ENCODE data around the gene ARHGEF26.

ARHGEF26 gene

DNA sequence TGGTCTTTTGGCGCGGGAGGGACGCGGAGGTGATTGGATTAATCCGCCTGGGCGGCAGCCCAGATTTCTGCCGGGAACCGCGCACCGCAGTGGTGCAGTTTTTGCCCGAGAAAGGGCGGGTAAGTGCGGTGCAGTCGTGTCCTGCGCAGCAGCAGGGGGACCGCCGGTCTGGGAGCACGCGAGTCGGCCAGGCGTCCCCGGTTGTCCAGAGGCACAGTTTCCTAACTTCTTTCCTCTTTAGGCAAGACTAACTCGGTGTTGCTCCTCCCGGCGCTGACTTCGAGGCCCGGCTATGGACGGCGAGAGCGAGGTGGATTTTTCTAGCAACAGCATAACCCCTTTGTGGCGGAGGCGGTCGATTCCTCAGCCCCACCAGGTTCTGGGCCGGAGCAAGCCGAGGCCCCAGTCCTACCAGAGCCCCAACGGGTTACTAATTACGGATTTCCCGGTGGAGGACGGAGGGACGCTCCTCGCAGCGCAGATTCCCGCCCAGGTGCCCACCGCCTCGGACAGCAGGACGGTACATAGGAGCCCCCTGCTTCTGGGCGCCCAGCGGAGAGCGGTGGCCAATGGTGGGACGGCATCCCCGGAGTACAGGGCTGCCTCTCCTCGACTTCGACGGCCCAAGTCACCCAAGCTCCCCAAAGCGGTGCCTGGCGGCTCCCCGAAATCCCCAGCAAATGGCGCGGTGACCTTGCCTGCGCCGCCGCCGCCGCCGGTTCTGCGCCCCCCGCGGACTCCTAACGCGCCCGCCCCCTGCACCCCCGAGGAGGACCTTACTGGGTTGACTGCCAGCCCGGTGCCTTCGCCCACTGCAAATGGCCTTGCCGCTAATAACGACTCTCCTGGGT is 736 bp downstream of the ARHGEF26 start:
- no peak for DNase-seq

DNA sequence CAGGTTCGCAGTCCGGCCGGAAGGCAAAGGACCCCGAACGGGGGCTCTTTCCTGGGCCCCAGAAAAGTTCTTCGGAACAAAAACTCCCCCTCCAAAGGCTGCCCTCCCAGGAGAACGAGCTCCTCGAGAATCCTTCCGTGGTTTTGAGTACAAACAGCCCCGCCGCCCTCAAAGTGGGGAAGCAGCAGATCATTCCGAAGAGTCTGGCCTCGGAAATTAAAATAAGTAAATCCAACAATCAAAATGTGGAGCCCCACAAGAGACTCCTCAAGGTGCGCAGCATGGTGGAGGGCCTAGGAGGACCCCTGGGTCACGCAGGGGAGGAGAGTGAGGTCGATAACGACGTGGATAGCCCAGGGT is 1.3 kb downstream of the ARHGEF26 start:
- DNase-seq, result no peak

DNA sequence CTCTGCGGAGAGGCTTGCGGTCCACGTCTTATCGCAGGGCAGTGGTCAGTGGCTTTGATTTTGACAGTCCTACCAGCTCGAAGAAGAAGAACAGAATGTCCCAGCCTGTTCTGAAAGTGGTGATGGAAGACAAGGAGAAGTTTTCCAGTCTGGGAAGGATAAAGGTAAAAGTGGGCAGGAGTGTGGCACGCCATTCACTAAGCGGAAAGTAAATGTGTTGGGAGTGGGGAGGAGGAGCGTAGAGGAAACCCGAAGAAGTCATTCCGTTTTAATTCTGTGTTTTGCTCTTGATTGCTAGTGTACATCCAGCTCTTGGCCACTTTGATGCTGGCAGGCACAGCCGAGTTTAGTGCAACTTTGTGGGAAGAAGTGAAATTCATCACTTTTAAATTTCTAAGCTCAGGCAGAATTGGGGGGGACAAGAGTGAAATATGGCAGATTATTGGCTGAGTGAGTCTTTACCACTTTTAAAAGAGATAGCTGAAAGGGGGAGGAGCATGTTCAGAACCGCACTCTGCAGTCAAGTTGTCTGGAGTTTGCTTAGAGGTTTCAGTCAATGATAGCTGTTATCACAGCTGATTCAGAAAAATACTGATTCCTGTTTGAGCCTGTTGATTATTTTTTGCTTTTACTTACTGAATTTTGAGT is 1.8 kb downstream of the ARHGEF26 start:
- no peak for DNase-seq

DNA sequence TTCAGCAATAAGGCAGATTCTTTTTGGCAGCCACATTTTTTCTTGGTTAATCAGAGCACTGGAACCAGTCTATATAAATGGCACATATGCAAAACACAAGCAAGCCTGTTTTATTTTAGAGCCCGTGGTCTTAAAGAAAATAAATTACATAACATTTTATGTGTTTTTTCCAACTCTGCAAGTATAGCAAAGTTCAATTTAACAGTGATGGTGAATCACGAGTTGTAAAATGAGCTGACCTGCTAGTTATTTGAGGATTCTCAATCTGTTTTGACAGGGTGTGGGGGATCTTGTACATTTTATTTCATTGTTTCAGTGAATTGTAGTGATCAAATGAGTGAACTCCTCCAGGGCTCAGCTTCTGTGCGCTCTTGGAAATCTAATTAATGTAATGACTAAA is 2.7 kb downstream of the ARHGEF26 start:
- no peak for DNase-seq

DNA sequence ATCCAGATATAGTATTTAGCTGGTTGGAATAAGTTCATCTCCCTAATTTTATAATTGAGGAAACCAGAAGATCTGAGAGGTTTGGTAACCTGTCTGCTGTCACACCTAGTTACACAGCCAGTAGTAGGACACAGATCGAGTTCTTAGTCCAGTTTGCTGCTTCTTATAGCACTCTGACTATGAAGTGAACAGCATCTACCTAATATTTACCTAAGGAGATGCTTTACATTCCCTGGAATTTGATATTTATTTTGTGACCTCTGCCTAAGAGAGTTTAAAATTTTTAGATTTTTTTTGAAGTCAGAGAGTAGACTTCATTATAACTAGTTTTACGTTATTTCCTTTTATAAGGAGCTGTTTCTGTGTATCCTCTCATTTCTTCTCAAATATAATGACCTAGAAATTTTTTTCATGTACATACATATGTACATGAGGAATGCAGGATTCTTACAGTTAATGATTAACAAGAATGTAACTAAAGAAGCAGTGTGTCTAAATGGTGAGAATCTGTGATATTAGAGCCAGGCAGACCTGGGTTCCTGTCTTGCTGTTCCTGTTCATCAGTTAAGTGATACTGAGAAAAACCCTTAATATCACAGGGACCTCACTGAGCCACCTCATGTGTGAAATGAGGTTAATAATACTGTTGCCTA is 4.3 kb downstream of the ARHGEF26 start:
- DNase-seq, result no peak

DNA sequence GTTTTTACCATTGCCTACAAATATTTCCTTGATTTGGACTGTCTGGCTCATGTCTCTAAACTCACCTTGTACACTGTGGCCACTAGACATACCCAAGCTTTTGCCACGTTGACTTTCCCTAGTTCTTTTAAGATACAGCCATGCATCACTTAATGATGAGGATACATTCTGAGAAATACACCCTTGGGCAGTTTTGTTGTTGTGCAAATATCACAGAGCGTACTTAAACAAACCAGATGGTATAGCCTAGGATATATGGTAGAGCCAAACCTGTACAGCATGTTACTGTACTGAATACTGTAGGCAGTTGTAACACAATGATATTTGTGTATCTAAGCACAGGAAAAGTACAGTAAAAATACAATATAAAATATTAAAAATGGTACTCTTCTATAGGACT is 5.5 kb downstream of the ARHGEF26 start:
- no peak for DNase-seq

DNA sequence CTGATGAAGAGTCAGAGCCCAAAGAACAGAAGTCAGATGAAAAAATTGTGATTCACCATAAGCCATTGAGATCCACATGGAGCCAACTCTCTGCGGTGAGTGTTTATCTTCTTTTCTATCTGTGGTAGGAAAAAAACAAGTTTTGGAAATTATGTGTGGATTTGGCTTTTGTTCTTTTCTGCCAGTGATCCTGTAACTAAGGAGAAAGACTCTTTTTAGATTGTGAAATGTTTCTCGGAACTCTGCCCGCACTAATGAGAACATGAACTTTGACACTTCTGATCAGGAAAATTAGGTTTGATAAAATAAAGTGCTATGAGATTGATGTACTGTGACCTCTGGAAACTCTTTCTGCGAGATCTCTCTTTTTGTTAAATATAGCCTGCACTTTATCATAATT is 8.4 kb downstream of the ARHGEF26 start:
- no peak for DNase-seq

DNA sequence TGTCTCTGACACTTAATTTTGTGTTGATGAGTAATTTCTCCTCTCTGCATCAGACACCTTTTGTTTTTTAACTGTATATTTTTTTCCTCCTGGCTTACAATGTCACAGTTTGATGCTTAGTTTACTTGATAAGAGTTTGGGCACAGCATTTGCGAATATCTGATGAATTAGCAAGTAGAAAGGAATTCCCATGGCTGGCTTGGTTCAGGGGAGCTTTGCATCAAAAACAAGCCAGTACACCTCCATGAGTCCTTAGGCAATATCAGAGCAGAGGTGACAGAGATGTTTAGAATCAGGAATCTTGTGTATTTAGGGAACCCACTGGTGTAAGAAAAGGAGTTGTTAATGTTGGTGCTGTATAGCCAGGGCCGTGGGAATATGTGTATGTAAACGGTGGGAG is 9.3 kb downstream of the ARHGEF26 start:
- DNase-seq, result no peak

DNA sequence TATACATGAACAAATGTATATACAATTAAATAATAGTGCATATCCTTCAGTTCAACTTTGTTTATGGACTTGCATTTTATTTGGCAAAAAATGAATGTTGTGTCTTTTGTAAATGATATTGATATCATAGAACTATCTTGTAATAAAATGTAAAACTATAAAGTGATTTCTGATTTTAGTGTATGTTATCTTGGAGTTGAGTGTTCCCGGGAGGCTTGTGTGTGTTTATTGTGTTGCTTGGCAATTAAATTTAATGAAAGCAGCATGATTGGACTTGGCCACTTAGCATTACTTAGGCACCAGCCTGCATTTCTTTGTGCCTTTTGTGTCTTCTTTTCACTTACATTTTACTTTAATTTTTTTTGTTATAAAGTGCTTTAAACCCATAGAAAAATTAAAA is 10.6 kb downstream of the ARHGEF26 start:
- DNase-seq, result no peak

DNA sequence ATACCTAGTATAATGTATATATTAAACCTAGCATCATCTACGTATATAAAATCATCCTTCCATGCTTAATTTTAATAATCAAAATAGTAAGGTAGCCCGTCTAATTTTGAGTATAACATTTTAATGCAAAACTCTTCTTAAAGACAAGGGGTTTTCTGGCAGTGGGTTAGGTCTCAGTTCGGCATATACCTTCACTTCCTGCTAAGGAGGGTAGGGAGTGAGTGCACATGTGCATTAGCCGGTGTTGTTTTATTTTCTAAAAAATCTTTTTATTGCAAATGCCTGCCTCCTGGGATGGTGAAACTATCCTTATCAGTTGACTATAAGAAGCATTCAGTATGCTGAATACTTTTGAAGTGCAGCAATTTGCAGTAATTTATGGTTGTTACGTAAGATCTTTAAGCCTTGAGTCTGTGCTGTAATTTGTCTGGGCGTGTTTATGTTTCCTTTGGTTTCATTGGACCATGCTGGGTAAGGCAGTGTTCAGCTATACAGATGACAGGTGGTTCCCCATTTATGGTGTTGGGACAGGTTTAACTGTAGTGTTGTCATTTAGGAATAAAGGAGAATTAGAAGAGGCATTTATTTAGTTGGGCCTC is 11.7 kb downstream of the ARHGEF26 start:
- no peak for DNase-seq

DNA sequence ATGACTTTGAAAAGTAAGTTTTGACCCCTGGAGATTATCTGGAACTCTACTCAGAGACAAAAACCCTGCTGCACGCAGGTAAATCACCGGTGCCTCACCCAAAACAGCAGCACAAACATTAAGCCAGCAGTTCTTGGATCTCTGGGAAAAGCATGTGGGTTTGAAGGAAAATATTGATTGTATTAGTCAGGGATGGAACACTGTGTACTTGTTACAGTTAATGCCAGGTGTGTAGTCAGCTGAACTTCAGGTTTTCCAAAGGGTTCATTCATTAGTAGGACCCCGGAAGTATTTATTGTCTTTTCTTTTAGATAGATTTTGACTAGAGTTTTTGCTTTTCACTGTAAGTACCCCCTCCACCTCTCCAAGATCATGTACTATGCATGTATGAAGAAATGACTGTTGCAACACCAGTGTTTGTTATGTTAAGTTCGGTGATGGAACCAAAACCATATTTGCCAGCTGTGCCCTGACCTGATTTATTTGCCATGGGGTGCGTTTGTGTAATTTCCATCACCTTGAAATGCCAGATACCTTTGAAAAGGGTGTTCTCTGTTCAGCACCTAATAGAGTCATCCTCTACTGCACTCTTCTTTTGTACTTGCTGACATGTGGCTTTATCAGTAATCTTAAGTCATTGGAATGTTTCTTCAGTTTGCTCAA is 14.5 kb downstream of the ARHGEF26 start:
- no peak for DNase-seq

DNA sequence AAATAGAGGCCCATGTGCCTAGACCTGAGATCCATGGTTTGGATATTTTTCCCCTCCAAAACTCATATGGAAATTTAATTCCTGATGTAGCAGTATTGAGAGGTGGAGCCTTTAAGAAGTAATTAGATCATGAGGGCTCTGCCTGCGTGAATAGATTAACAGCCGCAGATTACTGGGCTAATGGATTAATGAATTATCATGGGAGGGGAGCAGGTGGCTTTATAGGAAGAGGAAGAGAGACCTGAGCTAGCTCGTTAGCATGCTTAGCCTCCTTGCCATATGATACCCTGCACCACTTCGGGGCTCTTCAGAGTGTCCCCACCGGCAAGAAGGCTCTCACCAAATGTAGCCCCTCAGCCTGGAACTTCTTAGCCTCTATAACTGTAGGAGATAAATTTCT is 15.8 kb downstream of the ARHGEF26 start:
- no peak for DNase-seq

DNA sequence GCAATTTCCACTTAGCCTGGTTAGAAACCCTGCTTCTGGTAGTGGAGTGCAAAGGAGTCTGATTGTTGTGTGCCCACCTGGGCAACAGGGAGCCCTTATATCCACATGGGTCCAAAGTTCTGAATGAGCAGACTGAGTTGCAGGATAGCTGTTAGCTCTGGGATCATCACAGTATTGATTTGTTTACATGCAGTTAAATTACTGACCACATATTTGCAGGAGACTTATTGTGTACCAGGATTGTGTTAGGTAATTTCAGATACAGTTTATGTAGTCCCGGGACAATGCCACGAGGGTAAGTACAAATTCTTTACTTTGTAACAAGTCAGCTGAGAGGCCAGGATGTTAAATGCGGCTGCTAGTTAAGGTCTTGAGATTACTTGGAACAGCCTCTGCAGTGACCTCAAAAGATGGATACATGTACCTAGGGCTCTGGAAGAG is 18.8 kb downstream of the ARHGEF26 start:
- no peak for DNase-seq

DNA sequence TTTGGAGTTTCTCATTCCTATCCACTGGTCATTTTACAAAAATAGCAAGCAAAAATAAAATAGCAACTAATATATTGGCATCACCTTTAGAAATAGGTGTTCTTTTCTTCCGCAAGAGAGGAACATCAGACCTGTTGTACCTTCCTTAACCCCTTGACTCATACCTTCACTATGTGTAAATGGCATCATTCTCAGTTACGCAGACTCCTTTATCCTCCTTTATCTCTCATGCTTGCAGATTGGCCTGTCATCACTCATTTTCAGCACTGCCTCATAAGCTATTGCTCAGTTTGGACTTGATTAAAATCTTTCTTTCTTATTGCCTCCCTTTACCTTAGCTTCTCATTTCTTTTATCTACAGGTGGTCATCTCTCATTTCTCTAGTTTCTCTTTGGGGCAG is 21.4 kb downstream of the ARHGEF26 start:
- no peak for DNase-seq

DNA sequence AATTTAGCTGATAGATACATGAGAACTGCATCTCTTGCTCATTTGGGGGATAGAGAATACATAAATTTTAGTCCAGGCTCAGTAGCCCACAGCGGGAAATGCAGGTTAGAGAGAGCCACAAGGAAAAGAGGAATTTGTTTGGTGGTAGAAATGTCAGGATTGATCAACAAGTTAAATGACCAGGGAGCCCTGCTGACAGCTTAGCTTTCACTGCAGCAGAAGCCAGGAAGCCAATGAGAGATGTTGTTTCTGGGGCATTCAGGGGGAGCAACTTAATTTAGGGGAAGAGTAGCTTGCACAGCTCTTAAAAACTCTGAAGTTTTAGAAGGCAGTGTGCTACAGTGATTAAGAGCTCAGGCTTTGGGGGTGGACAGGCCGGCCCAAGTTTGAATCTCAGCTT is 22.7 kb downstream of the ARHGEF26 start:
- DNase-seq, result no peak

DNA sequence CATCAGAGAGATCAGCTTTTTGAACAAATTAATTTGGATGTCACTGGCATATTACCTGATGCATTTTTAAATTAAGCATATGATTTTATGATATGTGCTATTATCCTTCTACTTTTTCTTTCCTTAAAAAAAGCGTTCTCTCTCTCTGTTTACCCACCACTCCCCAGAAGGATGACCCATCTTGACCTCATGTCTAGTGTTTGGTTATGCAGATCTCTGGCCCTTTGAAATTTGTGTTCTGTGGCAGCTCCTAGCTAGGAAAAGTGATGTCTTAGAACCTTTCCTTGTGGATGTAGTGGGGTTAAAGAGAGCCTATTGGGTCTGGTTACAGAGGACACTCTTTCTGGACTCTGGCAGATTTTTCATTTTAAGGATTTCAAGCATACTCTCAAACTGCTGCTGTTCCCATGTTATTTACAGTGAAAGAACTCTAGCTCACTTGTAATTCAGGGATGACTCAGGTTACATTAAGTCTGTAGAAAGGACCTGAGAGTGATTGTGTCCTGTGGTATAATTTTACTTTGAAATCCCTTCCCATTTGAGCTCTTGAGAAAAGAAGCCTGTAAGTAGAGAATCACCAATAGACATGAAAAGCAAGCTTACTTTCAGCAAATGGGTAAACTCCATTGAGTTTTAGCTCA is 23.8 kb downstream of the ARHGEF26 start:
- DNase-seq, result no peak

DNA sequence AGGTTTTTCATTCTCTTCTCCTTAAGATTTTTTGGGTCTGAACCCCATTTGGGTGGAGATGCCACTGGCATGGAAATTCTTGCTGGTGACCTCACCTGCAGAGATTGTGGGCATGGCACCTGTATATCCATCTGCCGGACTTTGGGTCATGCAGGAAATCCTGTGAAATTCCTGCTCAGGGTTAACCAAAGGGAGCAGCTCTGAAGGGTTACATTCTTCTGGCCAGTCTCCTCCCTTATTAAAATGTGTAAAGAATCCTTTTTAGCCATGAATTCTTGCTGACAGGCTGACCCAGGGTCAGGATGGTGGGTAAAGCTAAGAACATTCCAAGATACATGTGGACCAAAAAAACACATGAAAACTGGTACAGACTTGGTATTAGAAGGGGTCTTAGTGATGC is 27.4 kb downstream of the ARHGEF26 start:
- no peak for DNase-seq

DNA sequence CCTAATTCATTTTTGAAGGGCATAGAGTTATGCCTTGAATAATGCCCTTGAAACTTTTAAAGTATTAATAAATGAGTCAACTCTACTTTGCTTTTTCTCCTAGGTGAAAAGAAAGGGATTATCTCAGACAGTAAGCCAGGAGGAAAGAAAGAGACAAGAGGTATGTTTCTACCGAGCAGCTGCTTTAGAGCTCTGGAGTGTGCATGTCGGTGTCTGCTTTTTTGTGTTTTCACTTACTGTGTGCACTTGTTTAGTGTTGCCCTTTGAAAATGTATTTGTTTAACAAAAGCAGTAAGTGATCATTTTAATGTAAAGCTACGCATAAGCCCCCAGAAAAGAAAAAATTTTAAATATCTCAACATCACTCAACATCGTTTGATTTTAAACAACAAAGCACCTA is 28.1 kb downstream of the ARHGEF26 start:
- no peak for DNase-seq

DNA sequence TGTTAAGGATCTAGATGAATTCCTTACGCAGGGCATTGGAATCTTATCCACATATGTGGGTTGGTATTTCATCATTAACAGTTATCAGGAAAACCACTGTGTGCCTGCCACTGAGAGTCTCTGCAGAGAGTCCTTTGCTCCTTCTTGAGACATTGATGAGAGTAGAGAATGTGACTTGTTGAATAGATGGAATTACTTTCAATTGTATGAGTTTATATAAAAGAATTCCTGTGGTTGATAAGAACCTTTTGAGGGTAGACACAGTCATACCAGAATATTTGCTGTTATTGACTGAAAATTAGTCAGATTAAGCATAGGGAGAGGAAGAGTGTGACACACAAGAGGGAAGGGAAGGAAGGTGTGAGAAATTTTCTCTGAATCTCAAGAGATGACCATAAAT is 30.8 kb downstream of the ARHGEF26 start:
- DNase-seq, result no peak

DNA sequence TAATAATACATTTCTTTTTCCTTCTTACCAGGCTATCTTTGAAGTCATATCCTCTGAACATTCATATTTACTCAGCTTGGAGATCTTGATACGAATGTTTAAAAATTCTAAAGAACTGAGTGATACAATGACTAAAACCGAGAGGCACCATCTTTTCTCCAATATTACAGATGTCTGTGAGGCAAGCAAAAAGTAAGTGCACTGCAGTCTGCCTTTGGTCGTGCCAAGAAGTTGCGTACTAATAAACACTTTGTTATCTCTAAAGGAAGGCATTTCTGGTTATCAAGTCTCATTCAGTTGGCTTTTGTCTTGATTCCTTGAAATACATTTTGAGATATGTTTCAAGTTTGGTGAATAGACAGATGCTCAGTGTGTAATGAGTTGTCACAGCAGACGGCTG is 31.6 kb downstream of the ARHGEF26 start:
- DNase-seq, result no peak

DNA sequence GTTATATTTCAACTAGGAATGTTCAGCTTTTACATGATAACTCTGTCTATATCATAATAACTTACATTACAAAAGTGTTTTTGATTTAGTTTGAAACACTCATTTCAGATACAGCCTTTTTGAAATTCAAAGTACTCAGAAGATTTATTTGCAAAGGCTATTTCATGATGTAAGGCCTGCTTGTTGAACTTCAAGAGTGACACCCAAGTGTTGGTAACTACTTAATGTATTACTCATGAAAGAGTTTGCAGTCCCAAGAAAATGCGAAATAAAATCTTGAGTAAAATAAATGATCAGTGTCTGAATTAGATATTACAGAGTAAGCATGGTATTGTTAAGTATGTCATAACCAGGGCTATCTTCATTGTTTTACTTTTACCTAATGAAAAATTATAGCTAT is 35.3 kb downstream of the ARHGEF26 start:
- no peak for DNase-seq

DNA sequence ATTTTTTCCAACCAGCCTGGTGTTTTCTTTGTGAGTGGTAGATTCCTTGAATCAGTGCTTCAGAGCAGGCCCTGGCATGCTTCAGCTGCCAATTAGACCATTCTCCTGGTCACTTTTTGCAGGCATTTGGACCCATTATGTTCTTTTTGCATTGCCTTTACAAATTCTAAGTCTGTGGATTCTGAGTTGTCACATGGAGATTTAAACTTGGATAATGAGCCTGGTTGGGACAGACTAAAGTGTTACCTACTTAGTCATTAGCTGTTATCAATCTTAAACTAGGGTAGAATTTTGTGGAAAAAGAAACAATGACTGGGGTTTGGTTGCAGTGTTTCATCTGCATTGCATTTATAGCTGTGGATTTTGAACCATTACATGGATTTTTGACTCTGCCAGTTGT is 40.6 kb downstream of the ARHGEF26 start:
- DNase-seq, result no peak

DNA sequence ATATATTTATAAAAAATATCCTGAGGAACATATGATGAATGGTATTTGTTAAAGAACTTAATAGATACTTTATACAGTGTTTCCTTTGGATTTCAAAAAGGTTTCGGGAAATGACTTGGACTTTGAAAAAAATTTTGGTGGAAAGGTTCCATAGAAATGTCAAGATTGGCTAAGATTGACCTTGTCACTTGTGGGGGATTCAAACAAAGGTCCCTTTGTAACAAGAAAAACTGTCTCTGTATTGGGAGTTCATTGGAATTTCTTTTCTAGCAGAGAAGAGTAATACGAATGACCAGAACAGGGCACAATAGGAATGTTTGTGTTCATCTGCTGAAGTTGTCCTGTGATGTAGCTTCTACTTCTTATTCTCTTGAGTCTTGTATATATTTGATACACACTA is 43.2 kb downstream of the ARHGEF26 start:
- no peak for DNase-seq
